Hepatocyte (in vitro differentiated cells): Measurements from ENCODE around the gene CDH4.

Experiments used
- CTCF ChIP-seq: fragments of 200-600 bp; sonication (generic); IDR thresholded peaks from 2 replicates; pipeline ENCODE4 v1.5.1; 2016; ENCODE audit warnings: antibody characterized with exemption, mild to moderate bottlenecking; ENCODE audit not compliant: poor library complexity
- EZH2 ChIP-seq: fragments of 200-600 bp; sonication (generic); IDR thresholded peaks from 2 replicates; pipeline ENCODE4 v1.6.1; 2016; ENCODE audit warnings: antibody characterized with exemption, mild to moderate bottlenecking, borderline replicate concordance

DNA sequence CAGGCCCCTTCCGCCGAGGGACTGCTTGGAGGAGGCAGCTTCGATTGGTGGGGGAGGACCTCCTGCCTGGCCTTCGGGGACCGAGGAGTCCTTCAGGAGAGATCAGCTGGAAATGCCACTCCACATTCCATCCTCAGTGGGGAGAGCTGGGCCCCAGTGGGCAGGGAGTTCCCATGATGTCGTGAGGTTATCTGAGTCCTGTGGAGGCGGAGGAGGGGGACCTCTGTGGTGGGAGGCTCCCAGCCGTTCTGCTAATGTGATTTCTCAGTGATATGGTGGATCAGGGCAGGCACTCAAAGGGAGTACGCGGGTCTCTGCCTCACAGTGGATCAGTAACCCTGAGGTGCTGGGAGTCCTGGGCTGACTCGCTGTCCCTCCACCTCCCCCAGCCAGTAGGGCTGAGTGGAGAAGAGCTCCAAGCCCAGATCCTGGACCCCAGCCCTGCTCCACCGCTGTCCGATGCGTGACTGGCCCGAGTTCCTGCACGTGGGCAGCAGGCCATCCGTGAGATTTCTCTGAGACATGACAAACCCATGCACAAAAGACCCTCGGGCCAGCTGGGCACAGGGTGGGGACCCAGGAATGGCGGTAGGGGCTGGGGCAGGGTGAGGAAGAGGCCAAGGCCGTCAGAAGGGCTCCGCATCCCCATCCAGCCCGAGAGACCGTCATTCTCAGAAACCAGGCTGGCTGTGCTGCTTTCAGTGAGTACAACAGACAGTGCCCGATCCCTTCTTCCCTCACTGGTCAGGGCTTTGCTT is 617.9 kb downstream of the CDH4 start:
- TF ChIP-seq CTCF (no peak), EZH2 (no peak)
